ENCODE measurements around the gene HOXB2. TPM values are rescaled to one million over a fixed set of nuclear protein-coding genes. Genes with fewer than 3 reads are reported as not detected.

HOXB2 gene
- total RNA-seq, 1 experiment from 2014 or later, result not detected

DNA sequence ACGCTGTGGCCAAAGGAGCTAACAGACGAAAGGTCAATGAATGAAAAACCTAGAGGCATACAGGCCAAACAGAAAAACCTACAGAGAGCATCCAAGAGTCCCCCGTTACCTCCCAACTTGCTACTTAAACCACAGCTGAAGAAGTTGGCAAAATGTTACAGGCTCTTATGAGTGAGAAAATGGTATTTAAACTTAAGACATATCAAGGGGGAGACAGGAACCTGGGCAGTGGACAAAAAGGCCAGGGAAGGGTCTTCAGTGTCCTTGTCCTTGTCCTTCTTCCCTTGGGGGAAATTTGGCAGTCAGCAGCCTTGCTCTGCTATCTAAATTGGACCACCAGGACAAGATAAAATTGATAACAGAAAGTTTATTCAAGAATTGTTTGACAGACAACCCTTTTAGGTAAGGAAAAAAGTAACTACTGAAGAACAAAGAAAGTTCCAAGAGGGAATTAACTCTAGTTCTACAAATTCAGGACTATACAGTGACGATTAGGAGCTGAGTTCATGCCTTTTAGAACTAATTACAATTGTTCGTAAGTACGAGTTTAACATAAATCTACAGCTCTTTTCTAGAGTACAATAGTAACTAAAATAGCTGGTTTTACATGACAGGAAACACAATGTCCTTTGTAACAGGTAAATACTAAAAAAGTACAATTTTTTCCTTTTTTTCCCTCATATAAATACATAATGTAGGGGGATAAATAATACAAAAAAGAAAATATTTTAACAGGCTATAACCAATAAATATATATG, 3.8 kb upstream of the HOXB2 start:
- in situ Hi-C loops (cut with HindIII; ENCODE audit: low pct_unique_long_range_greater_than_20kb, low sequenced_read_pairs), result no loop called here
- no peak for DNase-seq (ENCODE audit: low read depth, low spot score)

GRCh38 chr17:48547808-48548522, 3.1 kb upstream of the HOXB2 start:
- in situ Hi-C loops (cut with HindIII; ENCODE audit: low pct_unique_long_range_greater_than_20kb, low sequenced_read_pairs), result no loop called here
- DNase-seq (ENCODE audit: low read depth, low spot score), result no peak

- in situ Hi-C loops (cut with HindIII; ENCODE audit: low pct_unique_long_range_greater_than_20kb, low sequenced_read_pairs), result no loop called here
- DNase-seq (ENCODE audit: low read depth, low spot score), result no peak
Measured at GRCh38 chr17:48546924-48547807, 2.3 kb upstream of the HOXB2 start.

- in situ Hi-C loops (cut with HindIII; ENCODE audit: low pct_unique_long_range_greater_than_20kb, low sequenced_read_pairs), result no loop called here
Measured at GRCh38 chr17:48546137-48546923, 1.4 kb upstream of the HOXB2 start.

GRCh38 chr17:48545539-48545938, 630 bp upstream of the HOXB2 start:
- DNase-seq (ENCODE audit: low read depth, low spot score), result no peak
- in situ Hi-C loops (cut with HindIII; ENCODE audit: low pct_unique_long_range_greater_than_20kb, low sequenced_read_pairs), result no loop called here

More at GRCh38 chr17:48546137-48546923, 1.4 kb upstream of the HOXB2 start:
- DNase-seq (ENCODE audit: low read depth, low spot score), result no peak

GRCh38 chr17:48544349-48545021, 424 bp downstream of the HOXB2 start:
- in situ Hi-C loops (cut with HindIII; ENCODE audit: low pct_unique_long_range_greater_than_20kb, low sequenced_read_pairs), result no loop called here
- DNase-seq (ENCODE audit: low read depth, low spot score), result no peak

DNA sequence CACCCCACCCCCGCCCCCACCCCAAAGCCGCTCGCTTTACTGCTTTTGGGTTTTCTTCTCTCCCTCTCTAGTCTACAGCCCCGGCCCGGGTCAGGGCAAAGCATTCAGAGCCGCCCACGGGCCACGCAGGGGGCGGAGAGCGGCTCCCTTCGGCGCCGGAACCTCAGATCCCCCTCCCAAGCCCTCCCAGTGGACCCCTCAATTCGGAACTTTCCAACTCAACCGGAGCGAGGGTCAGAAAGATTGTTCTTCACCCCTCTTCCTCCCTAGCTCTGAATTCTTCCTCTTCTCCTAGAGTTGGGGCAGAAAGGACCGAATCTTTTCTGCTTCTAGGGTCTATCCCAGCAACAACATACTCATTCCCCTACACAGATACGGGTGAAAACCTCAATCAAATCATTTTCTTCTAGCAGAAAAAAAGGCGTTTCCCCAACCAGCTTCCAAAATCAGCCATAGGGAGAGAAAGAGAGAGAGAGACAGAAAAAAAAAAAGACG, 1.0 kb downstream of the HOXB2 start:
- in situ Hi-C loops (cut with HindIII; ENCODE audit: low pct_unique_long_range_greater_than_20kb, low sequenced_read_pairs), result no loop called here
- no peak for DNase-seq (ENCODE audit: low read depth, low spot score)

GRCh38 chr17:48543107-48543853, 1.6 kb downstream of the HOXB2 start:
- in situ Hi-C loops (cut with HindIII; ENCODE audit: low pct_unique_long_range_greater_than_20kb, low sequenced_read_pairs), result no loop called here
- no peak for DNase-seq (ENCODE audit: low read depth, low spot score)

DNA sequence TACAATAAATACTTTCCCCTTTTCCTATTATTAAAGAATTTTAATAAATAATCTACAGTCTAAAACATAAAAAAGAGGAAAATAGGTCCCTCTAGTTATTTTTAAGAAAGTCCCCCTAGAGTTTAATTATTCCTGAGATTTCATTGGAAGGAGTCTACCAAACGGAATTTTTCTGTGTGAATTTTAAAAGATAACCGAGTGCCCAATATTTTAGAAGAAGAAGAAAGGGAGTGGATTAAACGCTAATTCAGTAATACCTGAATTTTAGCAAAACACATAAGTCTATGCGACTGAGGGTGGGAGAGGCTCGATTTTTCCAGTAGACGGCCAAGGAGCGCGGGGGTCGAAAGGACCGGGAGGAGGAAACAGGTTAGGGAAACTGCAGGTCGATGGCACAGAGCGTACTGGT, 2.2 kb downstream of the HOXB2 start:
- DNase-seq (ENCODE audit: low read depth, low spot score), result no peak
- in situ Hi-C loops (cut with HindIII; ENCODE audit: low pct_unique_long_range_greater_than_20kb, low sequenced_read_pairs), result no loop called here

DNA sequence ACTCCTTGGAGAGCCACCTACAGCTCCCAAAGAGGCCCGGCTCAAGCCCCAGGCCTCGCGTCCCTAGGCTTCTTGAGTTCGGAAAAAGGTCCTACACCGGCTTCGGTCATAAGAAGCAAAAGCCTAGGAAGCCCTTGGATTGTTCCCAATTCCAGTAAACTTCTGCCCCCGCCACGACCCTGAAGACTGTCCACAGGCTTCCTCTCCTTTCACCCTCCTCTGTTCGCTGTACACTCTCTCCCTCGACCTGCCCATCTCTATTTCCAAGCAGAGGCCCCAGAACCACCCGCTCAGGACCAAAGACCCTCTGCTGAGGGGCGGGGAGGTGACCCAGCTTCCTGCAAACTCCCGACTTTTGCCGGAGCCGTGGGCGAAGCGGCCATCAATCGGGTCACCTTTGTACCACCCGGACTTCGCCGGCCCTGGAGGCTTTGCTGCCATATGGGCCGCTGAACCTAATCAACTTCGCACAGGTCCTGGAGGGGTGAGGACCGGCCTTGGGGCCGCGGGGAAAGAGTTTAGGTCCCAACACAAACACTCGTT, 2.7 kb downstream of the HOXB2 start:
- in situ Hi-C loops (cut with HindIII; ENCODE audit: low pct_unique_long_range_greater_than_20kb, low sequenced_read_pairs), result no loop called here
- no peak for DNase-seq (ENCODE audit: low read depth, low spot score)

GRCh38 chr17:48541577-48542113, 3.3 kb downstream of the HOXB2 start:
- in situ Hi-C loops (cut with HindIII; ENCODE audit: low pct_unique_long_range_greater_than_20kb, low sequenced_read_pairs), result no loop called here
- no peak for DNase-seq (ENCODE audit: low read depth, low spot score)

- in situ Hi-C loops (cut with HindIII; ENCODE audit: low pct_unique_long_range_greater_than_20kb, low sequenced_read_pairs), result no loop called here
- DNase-seq (ENCODE audit: low read depth, low spot score), result no peak
Measured at GRCh38 chr17:48541036-48541576, 3.8 kb downstream of the HOXB2 start.

- in situ Hi-C loops (cut with HindIII; ENCODE audit: low pct_unique_long_range_greater_than_20kb, low sequenced_read_pairs), result no loop called here
- no peak for DNase-seq (ENCODE audit: low read depth, low spot score)
Measured at GRCh38 chr17:48540213-48540612, 4.7 kb downstream of the HOXB2 start.

DNA sequence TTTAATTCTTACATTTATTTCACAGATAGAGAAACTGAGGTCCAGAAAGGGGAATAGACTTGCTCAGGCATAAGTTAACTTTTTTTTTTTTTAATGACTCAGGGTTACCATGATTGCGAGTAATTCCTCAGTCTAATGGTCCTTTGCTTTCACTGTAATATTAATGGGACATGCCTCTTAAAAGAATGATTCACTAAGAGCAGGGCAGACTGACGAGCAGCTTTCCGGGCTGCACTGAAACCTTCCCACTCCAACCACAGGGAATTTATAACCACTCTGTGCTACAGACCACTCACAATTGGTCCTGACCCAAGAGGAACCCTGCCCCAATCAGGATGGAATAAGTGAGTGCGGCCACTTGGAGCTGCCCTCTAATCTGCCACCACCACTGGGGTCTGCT, 5.7 kb downstream of the HOXB2 start:
- in situ Hi-C loops (cut with HindIII; ENCODE audit: low pct_unique_long_range_greater_than_20kb, low sequenced_read_pairs), result no loop called here
- DNase-seq (ENCODE audit: low read depth, low spot score), result no peak

DNA sequence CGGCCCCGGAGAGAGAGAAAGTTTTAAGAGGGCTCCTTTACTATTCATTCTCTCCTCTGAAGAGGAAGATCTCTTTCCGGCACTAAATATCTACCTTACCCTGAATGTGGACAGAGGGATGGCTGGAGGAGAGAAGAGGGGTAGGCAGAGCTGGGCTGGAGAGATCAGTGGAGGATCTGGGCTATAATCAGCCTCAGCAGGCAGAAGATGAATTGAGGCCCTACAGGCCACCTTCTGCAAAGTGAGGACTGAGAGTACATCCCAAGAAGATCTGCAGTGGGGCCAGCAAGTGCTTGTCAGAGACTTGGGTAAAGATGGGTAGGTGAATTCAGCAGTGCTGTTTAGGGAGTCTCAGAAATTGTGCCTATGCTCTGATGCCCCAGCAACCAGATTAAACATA, 7.6 kb downstream of the HOXB2 start:
- DNase-seq (ENCODE audit: low read depth, low spot score), result no peak
- in situ Hi-C loops (cut with HindIII; ENCODE audit: low pct_unique_long_range_greater_than_20kb, low sequenced_read_pairs), result no loop called here

All from SK-MEL-5 (cell line).